Omental fat pad (tissue), 4 donors: ENCODE results near the gene SLC16A1. TPM values are rescaled to one million over a fixed set of nuclear protein-coding genes. Genes with fewer than 3 reads are reported as not detected.
"Not testable (repeated sequence)": the region's sequence is repeated elsewhere in the genome, so short reads cannot be mapped to it uniquely, and the experiment has no call there.

Source experiments
- ATAC-seq: fragments of 150-250 bp; one replicate; pipeline ENCODE4 v1.9.1; 2016; ENCODE audit warnings: mild to moderate bottlenecking, moderate library complexity; ENCODE audit not compliant: low FRiP score
- DNase-seq: peaks from one replicate; pipeline ENCODE4 v3.0.0-alpha.2; 2019; ENCODE audit warnings: low spot score
- total RNA-seq, 4 donors: library from RNA; depleted of rRNA; stranded (reverse); fragments of >200 nt; gene quantifications; one replicate each; pipeline ENCODE4 v1.1.0, GENCODE V29; 2016
- TF ChIP-seq, protein P1 (sequence below), 3 donors: fragments of 450-650 bp; IDR thresholded peaks; one replicate each; pipeline ENCODE4 v1.5.1; 2016 to 2017; ENCODE audit warnings: antibody characterized with exemption in 3 of 3, mild to moderate bottlenecking in 3 of 3, moderate library complexity in 2 of 3

The SLC16A1 gene
- total RNA-seq = 100 to 1,000 TPM in 2 of 4 donors, 10 to 100 TPM in 2; 15.1 to 125 (median 78.3) TPM

- TF ChIP-seq, protein P1, sequence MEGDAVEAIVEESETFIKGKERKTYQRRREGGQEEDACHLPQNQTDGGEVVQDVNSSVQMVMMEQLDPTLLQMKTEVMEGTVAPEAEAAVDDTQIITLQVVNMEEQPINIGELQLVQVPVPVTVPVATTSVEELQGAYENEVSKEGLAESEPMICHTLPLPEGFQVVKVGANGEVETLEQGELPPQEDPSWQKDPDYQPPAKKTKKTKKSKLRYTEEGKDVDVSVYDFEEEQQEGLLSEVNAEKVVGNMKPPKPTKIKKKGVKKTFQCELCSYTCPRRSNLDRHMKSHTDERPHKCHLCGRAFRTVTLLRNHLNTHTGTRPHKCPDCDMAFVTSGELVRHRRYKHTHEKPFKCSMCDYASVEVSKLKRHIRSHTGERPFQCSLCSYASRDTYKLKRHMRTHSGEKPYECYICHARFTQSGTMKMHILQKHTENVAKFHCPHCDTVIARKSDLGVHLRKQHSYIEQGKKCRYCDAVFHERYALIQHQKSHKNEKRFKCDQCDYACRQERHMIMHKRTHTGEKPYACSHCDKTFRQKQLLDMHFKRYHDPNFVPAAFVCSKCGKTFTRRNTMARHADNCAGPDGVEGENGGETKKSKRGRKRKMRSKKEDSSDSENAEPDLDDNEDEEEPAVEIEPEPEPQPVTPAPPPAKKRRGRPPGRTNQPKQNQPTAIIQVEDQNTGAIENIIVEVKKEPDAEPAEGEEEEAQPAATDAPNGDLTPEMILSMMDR (IDR thresholded peaks at IDR 0.05) = no peak
- ATAC-seq (peak; percentile 88), DNase-seq (peak; percentile 89)
These were observed at the start of gene SLC16A1 for GRCh38 chr1:112955773-112956543. TSS of gene SLC16A1 (minus strand) at chr1:112956196. CDS start at chr1:112929308, 26,888 bp downstream.

DNA sequence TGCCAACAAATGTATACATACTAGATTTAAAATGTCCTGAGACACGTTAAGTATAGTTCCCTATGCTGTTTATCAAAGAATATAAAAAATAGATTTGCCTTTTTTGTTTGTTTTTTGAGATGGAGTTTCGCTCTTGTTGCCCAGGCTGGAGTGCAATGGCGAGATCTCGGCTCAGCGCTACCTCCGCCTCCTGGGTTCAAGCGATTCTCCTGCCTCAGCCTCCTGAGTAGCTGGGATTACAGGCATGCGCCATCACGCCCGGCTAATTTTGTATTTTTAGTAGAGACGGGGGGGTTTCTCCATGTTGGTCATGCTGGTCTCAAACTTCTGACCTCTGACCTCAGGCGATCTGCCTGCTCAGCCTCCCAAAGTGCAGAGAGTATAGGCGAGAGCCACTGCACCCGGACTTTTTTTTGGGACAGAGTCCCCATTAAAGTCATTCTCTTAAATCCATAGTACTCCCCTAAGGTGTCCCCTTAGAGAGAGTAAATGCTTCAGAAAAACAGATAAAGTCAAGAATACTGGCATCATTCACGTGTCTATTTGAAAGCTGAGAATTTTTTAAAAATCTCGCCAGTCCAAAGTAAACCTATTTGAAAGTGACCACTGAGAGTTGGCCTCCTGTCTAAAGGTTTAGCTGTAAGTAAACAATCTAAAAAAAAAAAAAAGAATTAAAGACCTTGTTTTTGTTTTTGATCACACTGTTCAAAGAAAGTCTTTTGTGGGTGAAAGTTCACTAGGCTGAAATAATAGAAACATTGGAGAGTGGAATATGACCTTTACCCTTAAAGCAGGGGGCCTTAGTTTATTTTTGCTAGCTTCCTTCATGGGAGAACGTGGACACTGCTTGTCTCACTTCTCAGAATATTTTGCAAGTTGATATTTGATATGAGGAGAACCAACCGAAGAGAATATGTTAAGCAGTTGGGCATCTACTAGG is 48.0 kb upstream of the SLC16A1 start:
- no peak for DNase-seq
- TF ChIP-seq, protein P1 (IDR thresholded peaks at IDR 0.05) = no peak

DNA sequence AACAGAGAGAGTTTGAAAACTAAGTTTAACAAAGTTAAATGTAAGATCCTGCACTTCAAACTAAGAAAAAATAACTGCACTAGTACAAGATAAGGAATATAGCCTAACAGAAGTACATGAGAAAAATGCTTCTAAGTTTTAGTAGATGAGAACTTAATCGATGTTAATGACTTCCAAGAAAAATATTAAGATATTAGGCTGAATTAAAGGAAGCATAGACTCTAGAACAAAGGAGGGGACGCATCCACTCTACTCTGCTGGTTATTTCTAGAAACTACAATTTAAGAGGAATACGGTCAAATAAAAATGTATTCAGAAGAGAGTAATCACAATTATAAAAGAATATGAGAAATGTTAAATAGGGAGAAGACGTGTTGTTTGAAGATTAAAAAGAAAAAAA is 46.3 kb upstream of the SLC16A1 start:
- DNase-seq (no peak), ATAC-seq (no peak)
- TF ChIP-seq, protein P1 (IDR thresholded peaks at IDR 0.05) = no peak

More for the DNA sequence above, 48.0 kb upstream of the SLC16A1 start:
- no peak for ATAC-seq

DNA sequence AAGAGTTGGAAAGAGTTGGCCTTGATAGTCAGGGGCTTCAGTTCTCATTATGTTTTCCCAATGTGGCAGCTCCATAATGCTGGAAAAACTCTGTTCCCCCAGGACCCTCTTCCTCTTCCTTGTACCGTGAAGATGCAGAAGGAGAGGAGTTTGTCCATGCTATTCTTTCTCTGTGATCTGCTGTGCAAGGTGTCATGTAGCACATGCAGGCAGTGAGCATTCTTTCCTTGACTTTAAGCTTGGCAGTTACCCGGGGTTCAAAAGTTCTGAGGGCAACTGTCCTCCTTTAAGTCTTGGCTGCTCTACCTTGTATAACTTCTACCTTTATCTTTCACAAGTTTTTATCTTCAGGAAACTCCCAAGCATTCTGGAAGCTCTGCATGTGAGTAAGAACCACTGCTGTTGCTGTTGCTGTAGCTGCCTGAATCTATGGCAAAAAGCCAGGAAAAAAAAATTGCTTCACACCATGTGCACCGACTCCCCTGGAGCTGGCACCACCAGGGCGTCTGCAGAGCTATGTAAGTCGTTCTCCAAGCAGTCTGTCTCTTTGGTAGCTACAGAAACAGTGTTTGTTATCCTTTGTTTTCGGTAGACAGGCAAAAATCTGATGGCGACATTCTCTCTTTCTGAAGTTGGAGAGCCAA is 42.7 kb upstream of the SLC16A1 start:
- peak; percentile 87 for ATAC-seq
- TF ChIP-seq, protein P1 (IDR thresholded peaks at IDR 0.05) = no peak
- no peak for DNase-seq

- ATAC-seq = peak; percentile 42
- TF ChIP-seq, protein P1 (IDR thresholded peaks at IDR 0.05) = no peak
- DNase-seq = no peak
These were observed 41.8 kb upstream of the SLC16A1 start for GRCh38 chr1:112997781-112998180.

GRCh38 chr1:112995890-112996289 is 39.9 kb upstream of the SLC16A1 start:
- no peak for DNase-seq
- TF ChIP-seq, protein P1 (IDR thresholded peaks at IDR 0.05) = no peak
- ATAC-seq = peak; percentile 35

DNA sequence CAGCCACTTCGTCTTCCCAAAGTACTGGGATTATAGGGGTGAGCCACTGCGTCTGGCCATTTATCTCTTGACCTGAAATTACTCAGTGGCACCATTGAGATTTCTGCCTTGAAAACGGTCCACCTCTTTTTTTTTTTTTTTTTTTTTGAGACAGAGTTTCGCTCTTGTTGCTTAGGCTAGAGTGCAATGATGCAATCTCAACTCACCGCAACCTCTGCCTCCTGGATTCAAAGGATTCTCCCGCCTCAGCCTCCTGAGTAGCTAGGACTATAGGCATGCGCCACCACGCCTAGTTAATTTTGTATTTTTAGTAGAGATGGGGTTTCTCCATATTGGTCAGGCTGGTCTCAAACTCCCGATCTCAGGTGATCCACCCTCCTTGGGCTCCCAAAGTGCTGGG is 39.0 kb upstream of the SLC16A1 start:
- not testable (repeated sequence) for DNase-seq, ATAC-seq
